Liver (tissue), 9 donors: ENCODE data around the gene CELF2. TPM values are rescaled to one million over a fixed set of nuclear protein-coding genes. Genes with fewer than 3 reads are reported as not detected.

ENCODE experiments used
- DNase-seq: peaks from one replicate; pipeline ENCODE4 v3.0.0-alpha.2; 2017; ENCODE audit warnings: low spot score
- H3K27ac ChIP-seq, 2 donors: one replicate each; pipeline ENCODE4 v1.7.0; 2013; ENCODE audit warnings: inconsistent platforms in 2 of 2, low read length in 2 of 2, control low read depth in 1 of 2, low read depth in 1 of 2, mild to moderate bottlenecking in 1 of 2
- H3K27me3 ChIP-seq, 4 donors: one replicate each; pipeline versions ENCODE4 v1.6.1 to v1.7.0; 2013; ENCODE audit warnings: low read length in 3 of 4, inconsistent platforms in 1 of 4, mild to moderate bottlenecking in 1 of 4, moderate library complexity in 1 of 4; ENCODE audit not compliant: control insufficient read depth in 4 of 4, insufficient read depth in 4 of 4
- H3K36me3 ChIP-seq, 4 donors: one replicate each; pipeline versions ENCODE4 v1.6.1 to v1.7.0; 2013; ENCODE audit warnings: low read length in 3 of 4, mild to moderate bottlenecking in 3 of 4, low read depth in 1 of 4, moderate library complexity in 1 of 4; ENCODE audit not compliant: control insufficient read depth in 4 of 4, insufficient read depth in 3 of 4
- H3K4me1 ChIP-seq, 4 donors: one replicate each; pipeline versions ENCODE4 v1.6.1 to v1.7.0; 2013; ENCODE audit warnings: low read length in 3 of 4, mild to moderate bottlenecking in 3 of 4, moderate library complexity in 1 of 4; ENCODE audit not compliant: control insufficient read depth in 4 of 4, insufficient read depth in 4 of 4
- H3K4me3 ChIP-seq, 3 donors: one replicate each; pipeline versions ENCODE4 v1.6.1 to v1.7.0; 2013; ENCODE audit warnings: low read length in 3 of 3, control low read depth in 1 of 3, low read depth in 1 of 3, mild to moderate bottlenecking in 1 of 3
- H3K9ac ChIP-seq, 2 donors: one replicate each; pipeline ENCODE4 v1.7.0; 2013; ENCODE audit warnings: low read length in 2 of 2, mild to moderate bottlenecking in 2 of 2, moderate library complexity in 2 of 2, control low read depth in 1 of 2, low read depth in 1 of 2
- H3K9me3 ChIP-seq, 4 donors: one replicate each; pipeline versions ENCODE4 v1.6.1 to v1.7.0; 2013; ENCODE audit warnings: low read length in 3 of 4; ENCODE audit not compliant: control insufficient read depth in 4 of 4
- EGR1 ChIP-seq, 2 donors: IDR thresholded peaks; 2 replicates each; pipeline ENCODE4 v1.6.1; 2016 to 2018; ENCODE audit warnings: antibody characterized with exemption in 2 of 2, low read depth in 2 of 2
- FOXA2 ChIP-seq: IDR thresholded peaks from 2 replicates; pipeline ENCODE4 v1.6.1; 2016; ENCODE audit warnings: antibody characterized with exemption
- GABPA ChIP-seq, 2 donors: IDR thresholded peaks in 1 of 2; conservative IDR thresholded peaks in 1 of 2; 2 replicates each; pipeline ENCODE4 v1.6.1; 2016; ENCODE audit warnings: antibody characterized with exemption in 2 of 2, mild to moderate bottlenecking in 1 of 2, moderate library complexity in 1 of 2
- HNF4G ChIP-seq: IDR thresholded peaks from 2 replicates; pipeline ENCODE4 v1.6.1; 2016; ENCODE audit warnings: antibody characterized with exemption
- NR2F2 ChIP-seq: IDR thresholded peaks from 2 replicates; pipeline ENCODE4 v1.6.1; 2016; ENCODE audit warnings: antibody characterized with exemption
- RAD21 ChIP-seq, 2 donors: IDR thresholded peaks; 2 replicates each; pipeline ENCODE4 v1.6.1; 2016; ENCODE audit warnings: antibody characterized with exemption in 2 of 2, mild to moderate bottlenecking in 2 of 2
- SP1 ChIP-seq: IDR thresholded peaks from 2 replicates; pipeline ENCODE4 v1.6.1; 2018; ENCODE audit warnings: antibody characterized with exemption, mild to moderate bottlenecking
- TAF1 ChIP-seq: conservative IDR thresholded peaks from 2 replicates; pipeline ENCODE4 v1.6.1; 2016; ENCODE audit warnings: antibody characterized with exemption, mild to moderate bottlenecking
- YY1 ChIP-seq: IDR thresholded peaks from 2 replicates; pipeline ENCODE4 v1.6.1; 2016; ENCODE audit warnings: antibody characterized with exemption, mild to moderate bottlenecking
- WGBS: extraction: QIAGEN DNeasy Blood & Tissue Kit; methylation state at CpG from one replicate; pipeline ENCODE4 v1.1.7; 2013; 5-methylcytosine and 5-hydroxymethylcytosine counted together
- polyA plus RNA-seq, 2 donors: library from polyadenylated mRNA; stranded (reverse) in 1 of 2; unstranded in 1 of 2; fragments of 200-250 nt in 1 of 2; fragments of >200 nt in 1 of 2; fragmentation: Nextera tagmentation in 1 of 2; extraction: Ambion mirVana in 1 of 2; gene quantifications; one replicate each; pipeline versions ENCODE4 v1.2.1 to v1.2.3, GENCODE V29; 2013 to 2015
- total RNA-seq, 2 donors: library from RNA; depleted of rRNA; stranded (reverse); fragments of >200 nt; gene quantifications; one replicate each; pipeline ENCODE4 v1.2.3, GENCODE V29; 2014
- TF ChIP-seq, protein P1 (sequence below): IDR thresholded peaks from 2 replicates; pipeline ENCODE4 v1.6.1; 2016; ENCODE audit warnings: antibody characterized with exemption
- TF ChIP-seq, protein P2 (sequence below): IDR thresholded peaks from 2 replicates; pipeline ENCODE4 v1.6.1; 2016; ENCODE audit warnings: antibody characterized with exemption
- TF ChIP-seq, protein P3 (sequence below): IDR thresholded peaks from 2 replicates; pipeline ENCODE4 v1.6.1; 2016; ENCODE audit warnings: antibody characterized with exemption
- TF ChIP-seq, protein P4 (sequence below): fragments of 150-350 bp; IDR thresholded peaks from 2 replicates; pipeline ENCODE4 v1.5.1; 2017; ENCODE audit warnings: improper control_type of control experiment, low read depth, low read length; ENCODE audit not compliant: missing input control
- donor health status: healthy.
- donor health status: healthy.
- donor health status: healthy.
- donor health status: healthy.
- donor health status: healthy.

CELF2 gene
- total and polyA plus RNA-seq, 4 donors, result 1.4 to 8.5 (median 5.6) TPM

DNA sequence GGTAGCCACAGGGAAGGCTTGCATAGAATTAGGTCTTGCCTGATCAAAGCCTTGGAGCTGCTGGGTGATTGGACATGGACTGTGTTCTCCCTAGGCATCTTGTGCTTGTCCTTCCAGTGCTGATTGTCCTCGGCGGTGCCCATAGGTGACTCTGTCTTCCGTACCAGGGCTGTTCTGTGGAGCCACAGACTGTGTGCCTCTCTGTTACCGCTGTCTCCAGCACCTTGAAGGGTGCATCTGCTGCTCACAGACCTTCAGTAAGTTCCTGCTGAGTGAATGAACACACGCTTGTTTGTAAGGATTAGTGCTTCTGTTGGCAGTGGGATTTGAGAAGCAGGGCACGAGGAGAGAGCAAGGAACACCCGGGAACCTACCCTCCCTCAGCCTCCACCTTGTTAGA is 116.7 kb downstream of the CELF2 start (continued):
- TF ChIP-seq, protein P1, sequence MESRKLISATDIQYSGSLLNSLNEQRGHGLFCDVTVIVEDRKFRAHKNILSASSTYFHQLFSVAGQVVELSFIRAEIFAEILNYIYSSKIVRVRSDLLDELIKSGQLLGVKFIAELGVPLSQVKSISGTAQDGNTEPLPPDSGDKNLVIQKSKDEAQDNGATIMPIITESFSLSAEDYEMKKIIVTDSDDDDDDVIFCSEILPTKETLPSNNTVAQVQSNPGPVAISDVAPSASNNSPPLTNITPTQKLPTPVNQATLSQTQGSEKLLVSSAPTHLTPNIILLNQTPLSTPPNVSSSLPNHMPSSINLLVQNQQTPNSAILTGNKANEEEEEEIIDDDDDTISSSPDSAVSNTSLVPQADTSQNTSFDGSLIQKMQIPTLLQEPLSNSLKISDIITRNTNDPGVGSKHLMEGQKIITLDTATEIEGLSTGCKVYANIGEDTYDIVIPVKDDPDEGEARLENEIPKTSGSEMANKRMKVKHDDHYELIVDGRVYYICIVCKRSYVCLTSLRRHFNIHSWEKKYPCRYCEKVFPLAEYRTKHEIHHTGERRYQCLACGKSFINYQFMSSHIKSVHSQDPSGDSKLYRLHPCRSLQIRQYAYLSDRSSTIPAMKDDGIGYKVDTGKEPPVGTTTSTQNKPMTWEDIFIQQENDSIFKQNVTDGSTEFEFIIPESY, result no peak

DNA sequence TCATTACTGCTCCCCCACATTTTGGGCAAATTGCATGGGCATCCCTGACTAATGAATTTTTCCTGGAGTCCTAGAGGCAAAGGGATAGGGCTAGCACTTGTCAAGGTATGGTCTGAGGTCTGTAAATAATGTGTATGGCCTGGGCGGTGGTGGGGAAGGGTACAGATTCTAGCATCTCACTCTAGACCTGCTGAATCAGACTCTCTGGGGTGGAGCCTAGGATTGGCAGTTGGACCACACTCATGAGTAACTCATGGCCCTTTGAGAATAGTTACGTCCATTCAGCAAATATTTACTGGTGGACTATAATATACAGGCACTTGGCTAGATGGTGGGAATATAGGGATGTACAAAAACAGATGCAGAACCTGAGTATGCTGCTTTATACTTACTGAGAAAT is 118.0 kb downstream of the CELF2 start:
- no peak overlapping the region for H3K27ac ChIP-seq
- peaks cover 0 to 2% (median 0%) of the 10 kb centered on the region in 4 donors for H3K9me3 ChIP-seq
- H3K4me1 ChIP-seq, result no peaks in the 10 kb centered on the region
- no peak for DNase-seq
- TF ChIP-seq NR2F2, result no peak
- TF ChIP-seq, protein P1, result no peak
- TF ChIP-seq, protein P2, sequence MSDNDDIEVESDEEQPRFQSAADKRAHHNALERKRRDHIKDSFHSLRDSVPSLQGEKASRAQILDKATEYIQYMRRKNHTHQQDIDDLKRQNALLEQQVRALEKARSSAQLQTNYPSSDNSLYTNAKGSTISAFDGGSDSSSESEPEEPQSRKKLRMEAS, result no peak
- TF ChIP-seq, protein P3, sequence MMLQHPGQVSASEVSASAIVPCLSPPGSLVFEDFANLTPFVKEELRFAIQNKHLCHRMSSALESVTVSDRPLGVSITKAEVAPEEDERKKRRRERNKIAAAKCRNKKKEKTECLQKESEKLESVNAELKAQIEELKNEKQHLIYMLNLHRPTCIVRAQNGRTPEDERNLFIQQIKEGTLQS, result no peak
- no peak for TF ChIP-seq TAF1
- no peak for TF ChIP-seq EGR1 (IDR thresholded peaks at IDR 0.05; ENCODE audit: low read depth in 2 of 2)
- TF ChIP-seq YY1, result no peak
- no peak for TF ChIP-seq HNF4G
- H3K9ac ChIP-seq, result no peak overlapping the region
- 68% methylated on average over 2 of the region's 2 CpGs for WGBS
- H3K27me3 ChIP-seq, result no peaks in the 10 kb centered on the region
- H3K4me3 ChIP-seq, result no peak overlapping the region
- H3K36me3 ChIP-seq, result no peaks in the 10 kb centered on the region

DNA sequence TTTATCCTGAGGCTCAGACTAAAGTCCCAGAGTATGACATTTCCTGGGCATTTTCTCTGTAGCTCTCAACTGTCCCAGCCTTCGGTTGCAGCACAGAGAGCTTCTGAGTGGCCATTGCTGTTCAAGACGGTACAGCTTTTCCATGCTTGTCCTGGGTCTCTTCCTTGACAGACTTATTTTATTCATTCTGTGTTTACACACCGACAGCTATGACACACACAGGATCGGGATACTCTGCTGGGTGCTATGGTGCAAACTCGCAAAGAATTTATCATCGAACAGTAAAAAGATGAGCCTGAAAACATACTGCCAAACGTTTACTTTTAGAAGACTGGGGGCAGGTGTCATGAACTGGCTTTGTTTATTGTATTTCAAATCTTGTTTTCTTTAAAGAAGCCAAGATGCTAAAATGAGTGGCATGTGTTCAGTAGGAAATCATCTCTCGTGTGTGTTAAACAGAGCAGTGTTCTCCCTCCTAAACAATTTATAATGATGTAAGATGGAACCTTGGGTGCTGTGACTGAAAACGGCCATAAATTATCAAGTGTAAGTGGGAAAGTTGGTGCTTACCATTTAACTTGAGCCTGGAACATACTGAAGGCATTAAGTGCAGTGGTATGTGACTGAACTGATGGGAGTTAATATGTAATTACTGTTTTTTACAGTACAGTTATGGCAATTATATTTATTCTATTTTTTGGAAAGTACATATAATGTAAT is 120.8 kb downstream of the CELF2 start:
- Histone ChIP-seq H3K4me1 (no peaks in the 10 kb centered on the region), H3K36me3 (no peaks in the 10 kb centered on the region), H3K27me3 (no peaks in the 10 kb centered on the region), H3K9ac (no peak overlapping the region), H3K4me3 (no peak overlapping the region), H3K9me3 (no peaks in the 10 kb centered on the region), H3K27ac (no peak overlapping the region)
- no peak for DNase-seq
- TF ChIP-seq, protein P3, result no peak
- TF ChIP-seq FOXA2, result no peak
- no peak for TF ChIP-seq SP1
- no peak for TF ChIP-seq RAD21 (IDR thresholded peaks at IDR 0.05)
- TF ChIP-seq, protein P4, sequence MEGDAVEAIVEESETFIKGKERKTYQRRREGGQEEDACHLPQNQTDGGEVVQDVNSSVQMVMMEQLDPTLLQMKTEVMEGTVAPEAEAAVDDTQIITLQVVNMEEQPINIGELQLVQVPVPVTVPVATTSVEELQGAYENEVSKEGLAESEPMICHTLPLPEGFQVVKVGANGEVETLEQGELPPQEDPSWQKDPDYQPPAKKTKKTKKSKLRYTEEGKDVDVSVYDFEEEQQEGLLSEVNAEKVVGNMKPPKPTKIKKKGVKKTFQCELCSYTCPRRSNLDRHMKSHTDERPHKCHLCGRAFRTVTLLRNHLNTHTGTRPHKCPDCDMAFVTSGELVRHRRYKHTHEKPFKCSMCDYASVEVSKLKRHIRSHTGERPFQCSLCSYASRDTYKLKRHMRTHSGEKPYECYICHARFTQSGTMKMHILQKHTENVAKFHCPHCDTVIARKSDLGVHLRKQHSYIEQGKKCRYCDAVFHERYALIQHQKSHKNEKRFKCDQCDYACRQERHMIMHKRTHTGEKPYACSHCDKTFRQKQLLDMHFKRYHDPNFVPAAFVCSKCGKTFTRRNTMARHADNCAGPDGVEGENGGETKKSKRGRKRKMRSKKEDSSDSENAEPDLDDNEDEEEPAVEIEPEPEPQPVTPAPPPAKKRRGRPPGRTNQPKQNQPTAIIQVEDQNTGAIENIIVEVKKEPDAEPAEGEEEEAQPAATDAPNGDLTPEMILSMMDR, result no peak
- no peak for TF ChIP-seq YY1
- TF ChIP-seq, protein P2, result no peak
- no peak for TF ChIP-seq NR2F2
- TF ChIP-seq GABPA (IDR thresholded peaks at IDR 0.05 in 1 of 2, conservative IDR thresholded peaks at IDR 0.05 in 1 of 2), result no peak
- WGBS, result 62% methylated on average over 9 of the region's 9 CpGs
